WTC11 (cell line): ENCODE results near the gene C2orf92. TPM values are rescaled to one million over a fixed set of nuclear protein-coding genes. Genes with fewer than 3 reads are reported as not detected.

Source experiments
- ATAC-seq: fragments of 200-7000 bp; cut with Tn5 transposase; 2 replicates; pipeline ENCODE4 v1.10.0; 2021; ENCODE audit warnings: mild to moderate bottlenecking, moderate library complexity
- CTCF ChIA-PET: fragments of 300-600 bp; sonication (Branson Sonifier 250); formaldehyde crosslinking; loops from one replicate; lab custom pipeline; 2021; ENCODE audit warnings: antibody characterized with exemption; lab: Charles Lee
- POLR2A ChIA-PET: fragments of 350-600 bp; sonication (Branson Sonifier 250); formaldehyde crosslinking; loops from one replicate; lab custom pipeline; 2021; ENCODE audit warnings: antibody characterized with exemption; lab: Charles Lee
- DNase-seq: peaks from one replicate; pipeline ENCODE4 v3.0.0; 2021; ENCODE audit warnings: low spot score
- H3K27ac Mint-ChIP-seq: 2 replicates; pipeline ENCODE4 v1.8.0; 2021; ENCODE audit warnings: mixed read lengths
- H3K27me3 Mint-ChIP-seq: 2 replicates; pipeline ENCODE4 v1.8.0; 2021; ENCODE audit warnings: low read depth, mild to moderate bottlenecking, moderate library complexity, mixed read lengths
- H3K36me3 Mint-ChIP-seq: 2 replicates; pipeline ENCODE4 v1.8.0; 2021; ENCODE audit warnings: mixed read lengths
- H3K4me1 Mint-ChIP-seq: 2 replicates; pipeline ENCODE4 v1.8.0; 2022; ENCODE audit warnings: mixed read lengths
- H3K4me3 Mint-ChIP-seq: 2 replicates; pipeline ENCODE4 v1.8.0; 2021; ENCODE audit warnings: mild to moderate bottlenecking, moderate library complexity, mixed read lengths
- H3K9me3 Mint-ChIP-seq: 2 replicates; pipeline ENCODE4 v1.8.0; 2021; ENCODE audit warnings: mixed read lengths
- ATF1 ChIP-seq: sonication (generic); formaldehyde crosslinking; IDR thresholded peaks from 2 replicates; pipeline ENCODE4 v1.8.1; 2023; ENCODE audit warnings: mild to moderate bottlenecking, moderate library complexity, missing genetic modification reagents
- CREB1 ChIP-seq: sonication (generic); formaldehyde crosslinking; IDR thresholded peaks from 2 replicates; pipeline ENCODE4 v1.8.0; 2023; ENCODE audit warnings: mild to moderate bottlenecking, missing genetic modification reagents
- ELF4 ChIP-seq: sonication (generic); formaldehyde crosslinking; IDR thresholded peaks from 2 replicates; pipeline ENCODE4 v1.8.1; 2022; ENCODE audit warnings: low read depth, mild to moderate bottlenecking, moderate library complexity, missing genetic modification reagents
- ESRRA ChIP-seq: sonication (generic); formaldehyde crosslinking; IDR thresholded peaks from 2 replicates; pipeline ENCODE4 v1.8.1; 2022; ENCODE audit warnings: mild to moderate bottlenecking, missing genetic modification reagents, borderline replicate concordance
- FOXP1 ChIP-seq: sonication (generic); formaldehyde crosslinking; IDR thresholded peaks from 2 replicates; pipeline ENCODE4 v1.8.0; 2022; ENCODE audit warnings: missing genetic modification reagents, mild to moderate bottlenecking, moderate library complexity, borderline replicate concordance
- JUN ChIP-seq: sonication (generic); formaldehyde crosslinking; IDR thresholded peaks from 2 replicates; pipeline ENCODE4 v1.8.0; 2023; ENCODE audit warnings: mild to moderate bottlenecking, missing genetic modification reagents
- NR3C1 ChIP-seq: sonication (generic); formaldehyde crosslinking; conservative IDR thresholded peaks from 2 replicates; pipeline ENCODE4 v1.8.1; 2023; ENCODE audit warnings: low read depth, mild to moderate bottlenecking, missing genetic modification reagents
- OVOL2 ChIP-seq: fragments of 250-450 bp; sonication (Bioruptor Pico); IDR thresholded peaks from 2 replicates; pipeline ENCODE4 v1.9.0; 2021; ENCODE audit warnings: mild to moderate bottlenecking, borderline replicate concordance
- RORB ChIP-seq: fragments of 250-450 bp; sonication (Bioruptor Pico); IDR thresholded peaks from 2 replicates; pipeline ENCODE4 v1.9.0; 2021; ENCODE audit warnings: mild to moderate bottlenecking
- SP1 ChIP-seq: sonication (generic); formaldehyde crosslinking; conservative IDR thresholded peaks from 2 replicates; pipeline ENCODE4 v1.8.1; 2022; ENCODE audit warnings: missing genetic modification reagents
- TEAD4 ChIP-seq: sonication (generic); formaldehyde crosslinking; IDR thresholded peaks from 2 replicates; pipeline ENCODE4 v1.8.0; 2022; ENCODE audit warnings: mild to moderate bottlenecking, missing genetic modification reagents
- ZNF138 ChIP-seq: sonication (generic); formaldehyde crosslinking; conservative IDR thresholded peaks from 2 replicates; pipeline ENCODE4 v1.8.1; 2022; ENCODE audit warnings: mild to moderate bottlenecking, moderate library complexity, missing genetic modification reagents
- ZNF219 ChIP-seq: sonication (generic); formaldehyde crosslinking; IDR thresholded peaks from 2 replicates; pipeline ENCODE4 v1.8.0; 2023; ENCODE audit warnings: missing genetic modification reagents, mild to moderate bottlenecking, borderline replicate concordance
- ZNF232 ChIP-seq: sonication (generic); formaldehyde crosslinking; IDR thresholded peaks from 2 replicates; pipeline ENCODE4 v1.8.0; 2022; ENCODE audit warnings: mild to moderate bottlenecking, missing genetic modification reagents
- ZNF416 ChIP-seq: fragments of 250-450 bp; sonication (Bioruptor Pico); IDR thresholded peaks from 2 replicates; pipeline ENCODE4 v1.9.0; 2021; ENCODE audit warnings: mild to moderate bottlenecking, inconsistent platforms
- total RNA-seq: library from RNA; stranded (reverse); gene quantifications from 3 replicates; pipeline ENCODE4 v1.2.3, GENCODE V29; 2021
- TF ChIP-seq, protein P1 (sequence below): sonication (generic); formaldehyde crosslinking; IDR thresholded peaks from 2 replicates; pipeline ENCODE4 v1.8.1; 2023; ENCODE audit warnings: mild to moderate bottlenecking, moderate library complexity, missing genetic modification reagents
- TF ChIP-seq, protein P2 (sequence below): sonication (generic); formaldehyde crosslinking; IDR thresholded peaks from 2 replicates; pipeline ENCODE4 v1.8.1; 2023; ENCODE audit warnings: mild to moderate bottlenecking, missing genetic modification reagents, moderate library complexity
- TF ChIP-seq, protein P3 (sequence below): fragments of 250-450 bp; sonication (Bioruptor Pico); conservative IDR thresholded peaks from 2 replicates; pipeline ENCODE4 v1.9.0; 2021; ENCODE audit warnings: mild to moderate bottlenecking
- TF ChIP-seq, protein P4 (sequence below): fragments of 250-450 bp; sonication (Bioruptor Pico); IDR thresholded peaks from 2 replicates; pipeline ENCODE4 v1.9.0; 2021; ENCODE audit warnings: mild to moderate bottlenecking, borderline replicate concordance
- TF ChIP-seq, protein P5 (sequence below): sonication (generic); formaldehyde crosslinking; IDR thresholded peaks from 2 replicates; pipeline ENCODE4 v1.8.0; 2022; ENCODE audit warnings: mild to moderate bottlenecking, missing genetic modification reagents
- TF ChIP-seq, protein P6 (sequence below): sonication (generic); formaldehyde crosslinking; IDR thresholded peaks from 2 replicates; pipeline ENCODE4 v1.8.1; 2022; ENCODE audit warnings: missing genetic modification reagents, borderline replicate concordance
- TF ChIP-seq, protein P7 (sequence below): sonication (generic); formaldehyde crosslinking; IDR thresholded peaks from 2 replicates; pipeline ENCODE4 v1.8.1; 2023; ENCODE audit warnings: mild to moderate bottlenecking, missing genetic modification reagents, moderate library complexity

The C2orf92 gene
- total RNA-seq, 1 experiment from 2014 or later = 5.2 TPM

DNA sequence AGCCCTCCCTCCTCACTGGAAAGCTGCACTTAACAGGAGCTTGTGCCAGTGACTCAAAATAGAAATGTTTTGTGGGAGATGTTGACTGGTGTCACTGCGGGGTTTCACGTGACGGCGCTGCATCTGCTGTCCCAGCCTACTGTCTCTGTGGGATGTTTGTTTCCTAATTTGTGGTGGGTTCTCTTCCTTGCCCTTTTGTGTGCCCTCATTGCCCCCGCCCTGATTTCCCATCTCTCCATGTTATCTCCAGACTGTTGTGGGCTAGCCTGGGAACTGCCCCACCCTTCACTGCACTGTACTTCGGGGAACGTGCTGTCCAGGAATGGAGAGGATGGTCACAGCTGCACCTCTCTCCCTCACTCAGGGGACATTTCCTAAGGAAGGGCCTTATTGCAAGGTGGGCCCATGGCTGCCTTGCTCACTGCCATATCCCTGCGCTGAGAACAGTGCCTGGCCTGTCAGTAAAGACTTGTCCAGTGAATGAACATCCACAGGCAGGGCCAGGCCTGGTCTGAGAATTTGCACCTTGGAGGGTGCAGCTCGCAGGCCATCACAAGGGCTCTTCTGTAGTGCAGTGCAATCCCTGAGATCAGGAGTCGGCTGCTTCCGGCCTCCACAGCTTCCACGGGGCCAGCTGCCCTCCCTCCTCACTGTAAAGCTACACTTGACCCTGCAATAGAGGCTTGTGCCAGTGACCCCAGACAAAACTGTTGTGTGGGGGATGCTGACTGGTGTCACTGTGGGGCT lies 61.9 kb downstream of the C2orf92 start:
- no peaks in the 10 kb centered on the region for H3K4me1 Mint-ChIP-seq
- H3K4me3 Mint-ChIP-seq = no peak overlapping the region
- ChIA-PET POLR2A (no interaction called here), CTCF (no interaction called here)
- no peaks in the 10 kb centered on the region; the same call in 1 of the 2 replicates for H3K27me3 Mint-ChIP-seq
- DNase-seq = no peak
- H3K27ac Mint-ChIP-seq = no peak overlapping the region
- H3K36me3 Mint-ChIP-seq = no peaks in the 10 kb centered on the region
- peaks cover 15% of the 10 kb centered on the region for H3K9me3 Mint-ChIP-seq
- ATAC-seq = no peak
- TF ChIP-seq OVOL2 (CRISPR knock-in tag) = no peak
- TF ChIP-seq, protein P1, sequence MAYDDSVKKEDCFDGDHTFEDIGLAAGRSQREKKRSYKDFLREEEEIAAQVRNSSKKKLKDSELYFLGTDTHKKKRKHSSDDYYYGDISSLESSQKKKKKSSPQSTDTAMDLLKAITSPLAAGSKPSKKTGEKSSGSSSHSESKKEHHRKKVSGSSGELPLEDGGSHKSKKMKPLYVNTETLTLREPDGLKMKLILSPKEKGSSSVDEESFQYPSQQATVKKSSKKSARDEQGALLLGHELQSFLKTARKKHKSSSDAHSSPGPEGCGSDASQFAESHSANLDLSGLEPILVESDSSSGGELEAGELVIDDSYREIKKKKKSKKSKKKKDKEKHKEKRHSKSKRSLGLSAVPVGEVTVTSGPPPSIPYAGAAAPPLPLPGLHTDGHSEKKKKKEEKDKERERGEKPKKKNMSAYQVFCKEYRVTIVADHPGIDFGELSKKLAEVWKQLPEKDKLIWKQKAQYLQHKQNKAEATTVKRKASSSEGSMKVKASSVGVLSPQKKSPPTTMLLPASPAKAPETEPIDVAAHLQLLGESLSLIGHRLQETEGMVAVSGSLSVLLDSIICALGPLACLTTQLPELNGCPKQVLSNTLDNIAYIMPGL (CRISPR knock-in tag) = no peak
- TF ChIP-seq, protein P2, sequence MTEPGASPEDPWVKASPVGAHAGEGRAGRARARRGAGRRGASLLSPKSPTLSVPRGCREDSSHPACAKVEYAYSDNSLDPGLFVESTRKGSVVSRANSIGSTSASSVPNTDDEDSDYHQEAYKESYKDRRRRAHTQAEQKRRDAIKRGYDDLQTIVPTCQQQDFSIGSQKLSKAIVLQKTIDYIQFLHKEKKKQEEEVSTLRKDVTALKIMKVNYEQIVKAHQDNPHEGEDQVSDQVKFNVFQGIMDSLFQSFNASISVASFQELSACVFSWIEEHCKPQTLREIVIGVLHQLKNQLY (CRISPR knock-in tag) = no peak
- TF ChIP-seq ATF1 (CRISPR knock-in tag) = no peak
- no peak for TF ChIP-seq ESRRA (CRISPR knock-in tag)
- TF ChIP-seq CREB1 (CRISPR knock-in tag) = no peak
- no peak for TF ChIP-seq ZNF416 (CRISPR knock-in tag)
- no peak for TF ChIP-seq NR3C1 (CRISPR knock-in tag)
- no peak for TF ChIP-seq ZNF232 (CRISPR knock-in tag)
- no peak for TF ChIP-seq RORB (CRISPR knock-in tag)
- TF ChIP-seq JUN = no peak
- TF ChIP-seq, protein P3, sequence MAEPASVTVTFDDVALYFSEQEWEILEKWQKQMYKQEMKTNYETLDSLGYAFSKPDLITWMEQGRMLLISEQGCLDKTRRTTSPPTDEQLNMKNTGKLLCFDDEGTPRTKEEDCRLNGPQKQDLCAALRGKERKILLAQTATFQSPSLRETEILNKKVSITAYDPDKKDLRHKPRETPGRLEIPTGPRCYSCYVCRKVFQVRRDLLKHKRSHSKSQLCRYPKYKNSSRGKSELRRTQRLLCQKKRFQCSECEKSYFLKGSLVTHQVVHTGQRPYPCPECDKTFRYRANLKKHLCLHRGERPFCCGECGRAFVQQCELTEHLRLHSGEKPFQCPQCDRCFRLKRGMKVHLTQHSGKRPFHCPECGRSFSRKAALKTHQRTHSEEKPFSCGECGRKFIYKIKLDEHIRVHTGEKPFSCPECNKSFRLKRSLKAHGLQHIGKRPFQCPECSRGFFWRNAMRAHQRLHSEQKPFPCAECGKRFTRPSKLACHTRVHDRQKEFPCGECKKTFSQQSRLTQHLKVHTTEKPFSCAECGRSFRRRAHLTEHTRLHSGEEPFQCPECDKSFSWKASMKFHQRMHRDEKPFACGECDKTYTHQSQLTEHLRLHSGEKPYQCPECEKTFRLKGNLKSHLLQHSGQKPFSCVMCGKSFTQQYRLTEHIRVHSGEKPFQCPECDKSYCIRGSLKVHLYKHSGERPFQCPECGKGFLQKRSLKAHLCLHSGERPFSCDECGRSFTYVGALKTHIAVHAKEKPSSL (CRISPR knock-in tag) = no peak
- no peak for TF ChIP-seq ZNF138
- TF ChIP-seq ZNF219 = no peak
- no peak for TF ChIP-seq SP1 (CRISPR knock-in tag)

DNA sequence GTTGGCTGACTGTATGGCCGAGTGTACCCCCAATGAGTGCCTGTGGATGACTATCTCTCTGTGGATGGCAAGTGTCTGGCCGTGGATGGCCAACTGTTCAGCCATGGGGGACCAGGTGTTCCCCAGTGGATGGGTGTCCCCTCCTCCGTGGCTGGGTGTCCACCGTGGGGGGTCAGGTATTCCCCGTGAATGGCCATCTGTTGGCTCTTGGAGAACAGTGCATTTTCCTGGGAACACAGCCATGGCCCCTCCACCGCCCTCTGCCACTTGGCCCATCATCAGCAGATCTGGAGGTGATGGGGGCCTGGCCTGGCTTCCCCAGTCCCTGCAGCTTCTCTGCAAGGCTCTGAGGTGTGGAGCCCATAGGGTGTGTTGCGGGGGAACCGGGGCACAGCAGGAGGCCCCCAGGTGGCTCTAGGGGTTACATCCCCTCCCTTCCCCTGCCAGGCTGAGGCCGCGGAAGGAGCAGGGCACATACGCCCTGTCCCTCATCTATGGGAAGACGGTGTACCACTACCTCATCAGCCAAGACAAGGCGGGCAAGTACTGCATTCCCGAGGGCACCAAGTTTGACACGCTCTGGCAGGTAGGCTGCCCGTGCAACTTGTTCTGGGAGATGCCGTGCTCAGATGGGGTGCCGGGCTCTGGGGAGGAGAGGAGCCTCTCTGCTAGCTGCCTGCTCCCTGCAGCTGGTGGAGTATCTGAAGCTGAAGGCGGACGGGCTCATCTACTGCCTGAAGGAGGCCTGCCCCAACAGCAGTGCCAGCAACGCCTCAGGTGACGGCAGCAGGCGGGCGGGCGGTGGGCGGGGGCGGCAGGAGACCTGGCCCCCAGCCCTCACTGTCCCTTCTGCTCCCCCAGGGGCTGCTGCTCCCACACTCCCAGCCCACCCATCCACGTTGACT lies 63.2 kb downstream of the C2orf92 start:
- ChIA-PET CTCF (interaction anchor here (0.6 to 0.9 kb wide), 2 partner anchors 142 kb away, joined by 3 read pairs; no protein-coding TSS in a partner anchor), POLR2A (no interaction called here)
- DNase-seq = no peak
- peaks cover 11% of the 10 kb centered on the region for H3K9me3 Mint-ChIP-seq
- no peaks in the 10 kb centered on the region for H3K4me1 Mint-ChIP-seq
- ATAC-seq = no peak
- H3K27ac Mint-ChIP-seq = no peak overlapping the region
- no peaks in the 10 kb centered on the region; the same call in 1 of the 2 replicates for H3K27me3 Mint-ChIP-seq
- no peaks in the 10 kb centered on the region for H3K36me3 Mint-ChIP-seq
- H3K4me3 Mint-ChIP-seq = no peak overlapping the region
- TF ChIP-seq, protein P4, sequence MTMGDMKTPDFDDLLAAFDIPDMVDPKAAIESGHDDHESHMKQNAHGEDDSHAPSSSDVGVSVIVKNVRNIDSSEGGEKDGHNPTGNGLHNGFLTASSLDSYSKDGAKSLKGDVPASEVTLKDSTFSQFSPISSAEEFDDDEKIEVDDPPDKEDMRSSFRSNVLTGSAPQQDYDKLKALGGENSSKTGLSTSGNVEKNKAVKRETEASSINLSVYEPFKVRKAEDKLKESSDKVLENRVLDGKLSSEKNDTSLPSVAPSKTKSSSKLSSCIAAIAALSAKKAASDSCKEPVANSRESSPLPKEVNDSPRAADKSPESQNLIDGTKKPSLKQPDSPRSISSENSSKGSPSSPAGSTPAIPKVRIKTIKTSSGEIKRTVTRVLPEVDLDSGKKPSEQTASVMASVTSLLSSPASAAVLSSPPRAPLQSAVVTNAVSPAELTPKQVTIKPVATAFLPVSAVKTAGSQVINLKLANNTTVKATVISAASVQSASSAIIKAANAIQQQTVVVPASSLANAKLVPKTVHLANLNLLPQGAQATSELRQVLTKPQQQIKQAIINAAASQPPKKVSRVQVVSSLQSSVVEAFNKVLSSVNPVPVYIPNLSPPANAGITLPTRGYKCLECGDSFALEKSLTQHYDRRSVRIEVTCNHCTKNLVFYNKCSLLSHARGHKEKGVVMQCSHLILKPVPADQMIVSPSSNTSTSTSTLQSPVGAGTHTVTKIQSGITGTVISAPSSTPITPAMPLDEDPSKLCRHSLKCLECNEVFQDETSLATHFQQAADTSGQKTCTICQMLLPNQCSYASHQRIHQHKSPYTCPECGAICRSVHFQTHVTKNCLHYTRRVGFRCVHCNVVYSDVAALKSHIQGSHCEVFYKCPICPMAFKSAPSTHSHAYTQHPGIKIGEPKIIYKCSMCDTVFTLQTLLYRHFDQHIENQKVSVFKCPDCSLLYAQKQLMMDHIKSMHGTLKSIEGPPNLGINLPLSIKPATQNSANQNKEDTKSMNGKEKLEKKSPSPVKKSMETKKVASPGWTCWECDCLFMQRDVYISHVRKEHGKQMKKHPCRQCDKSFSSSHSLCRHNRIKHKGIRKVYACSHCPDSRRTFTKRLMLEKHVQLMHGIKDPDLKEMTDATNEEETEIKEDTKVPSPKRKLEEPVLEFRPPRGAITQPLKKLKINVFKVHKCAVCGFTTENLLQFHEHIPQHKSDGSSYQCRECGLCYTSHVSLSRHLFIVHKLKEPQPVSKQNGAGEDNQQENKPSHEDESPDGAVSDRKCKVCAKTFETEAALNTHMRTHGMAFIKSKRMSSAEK (CRISPR knock-in tag) = no peak
- TF ChIP-seq ELF4 (CRISPR knock-in tag) (no peak), FOXP1 (CRISPR knock-in tag) (no peak), TEAD4 (no peak), ZNF219 (no peak)
- TF ChIP-seq, protein P5, sequence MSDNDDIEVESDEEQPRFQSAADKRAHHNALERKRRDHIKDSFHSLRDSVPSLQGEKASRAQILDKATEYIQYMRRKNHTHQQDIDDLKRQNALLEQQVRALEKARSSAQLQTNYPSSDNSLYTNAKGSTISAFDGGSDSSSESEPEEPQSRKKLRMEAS (CRISPR knock-in tag) = no peak
- TF ChIP-seq, protein P6, sequence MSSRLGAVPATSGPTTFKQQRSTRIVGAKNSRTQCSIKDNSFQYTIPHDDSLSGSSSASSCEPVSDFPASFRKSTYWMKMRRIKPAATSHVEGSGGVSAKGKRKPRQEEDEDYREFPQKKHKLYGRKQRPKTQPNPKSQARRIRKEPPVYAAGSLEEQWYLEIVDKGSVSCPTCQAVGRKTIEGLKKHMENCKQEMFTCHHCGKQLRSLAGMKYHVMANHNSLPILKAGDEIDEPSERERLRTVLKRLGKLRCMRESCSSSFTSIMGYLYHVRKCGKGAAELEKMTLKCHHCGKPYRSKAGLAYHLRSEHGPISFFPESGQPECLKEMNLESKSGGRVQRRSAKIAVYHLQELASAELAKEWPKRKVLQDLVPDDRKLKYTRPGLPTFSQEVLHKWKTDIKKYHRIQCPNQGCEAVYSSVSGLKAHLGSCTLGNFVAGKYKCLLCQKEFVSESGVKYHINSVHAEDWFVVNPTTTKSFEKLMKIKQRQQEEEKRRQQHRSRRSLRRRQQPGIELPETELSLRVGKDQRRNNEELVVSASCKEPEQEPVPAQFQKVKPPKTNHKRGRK (CRISPR knock-in tag) = no peak
- TF ChIP-seq, protein P7, sequence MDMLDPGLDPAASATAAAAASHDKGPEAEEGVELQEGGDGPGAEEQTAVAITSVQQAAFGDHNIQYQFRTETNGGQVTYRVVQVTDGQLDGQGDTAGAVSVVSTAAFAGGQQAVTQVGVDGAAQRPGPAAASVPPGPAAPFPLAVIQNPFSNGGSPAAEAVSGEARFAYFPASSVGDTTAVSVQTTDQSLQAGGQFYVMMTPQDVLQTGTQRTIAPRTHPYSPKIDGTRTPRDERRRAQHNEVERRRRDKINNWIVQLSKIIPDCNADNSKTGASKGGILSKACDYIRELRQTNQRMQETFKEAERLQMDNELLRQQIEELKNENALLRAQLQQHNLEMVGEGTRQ (CRISPR knock-in tag) = no peak
